HG02870 (cell line): ENCODE results near the gene GARIN5A.
"Not testable (repeated sequence)": the region's sequence is repeated elsewhere in the genome, so short reads cannot be mapped to it uniquely, and the experiment has no call there.

Experiments used
- ATAC-seq: cut with Tn5 transposase; IDR thresholded peaks from one replicate; pipeline ENCODE4 v1.9.1; 2021; ENCODE audit warnings: mild to moderate bottlenecking, moderate library complexity; ENCODE audit not compliant: unreplicated experiment

GARIN5A gene

GRCh38 chr19:50465986-50466705, 10.5 kb downstream of the GARIN5A start:
- no peak for ATAC-seq

GRCh38 chr19:50465000-50465399, 11.6 kb downstream of the GARIN5A start:
- no peak for ATAC-seq

- no peak for ATAC-seq
Observed at GRCh38 chr19:50464348-50464747, 12.3 kb downstream of the GARIN5A start.

- ATAC-seq: no peak
Observed at GRCh38 chr19:50462970-50463369, 13.7 kb downstream of the GARIN5A start.

- no peak for ATAC-seq
Observed at GRCh38 chr19:50461066-50461875, 15.4 kb downstream of the GARIN5A start.

- ATAC-seq: no peak
Observed at GRCh38 chr19:50460161-50460765, 16.4 kb downstream of the GARIN5A start.

- ATAC-seq: no peak
Observed at GRCh38 chr19:50459638-50460037, 17.0 kb downstream of the GARIN5A start.

- no peak for ATAC-seq
Observed at GRCh38 chr19:50459067-50459456, 17.6 kb downstream of the GARIN5A start.

GRCh38 chr19:50458396-50459066, 18.1 kb downstream of the GARIN5A start:
- no peak for ATAC-seq

GRCh38 chr19:50457300-50457699, 19.3 kb downstream of the GARIN5A start:
- no peak for ATAC-seq

GRCh38 chr19:50455992-50456391, 20.7 kb downstream of the GARIN5A start:
- ATAC-seq: no peak

GRCh38 chr19:50453243-50453642, 23.4 kb downstream of the GARIN5A start:
- no peak for ATAC-seq

- no peak for ATAC-seq
Observed at GRCh38 chr19:50451223-50451534, 25.5 kb downstream of the GARIN5A start.

GRCh38 chr19:50450369-50451222, 26.1 kb downstream of the GARIN5A start:
- ATAC-seq: no peak

GRCh38 chr19:50449236-50449899, 27.3 kb downstream of the GARIN5A start:
- no peak for ATAC-seq

- ATAC-seq: no peak
Observed at GRCh38 chr19:50447750-50448149, 28.9 kb downstream of the GARIN5A start.

- ATAC-seq: no peak
Observed at GRCh38 chr19:50447053-50447452, 29.6 kb downstream of the GARIN5A start.

GRCh38 chr19:50444059-50444458, 32.6 kb downstream of the GARIN5A start:
- ATAC-seq: no peak

GRCh38 chr19:50439130-50439529, 37.5 kb downstream of the GARIN5A start:
- not testable (repeated sequence) for ATAC-seq

- ATAC-seq: no peak
Observed at GRCh38 chr19:50437862-50438449, 38.7 kb downstream of the GARIN5A start.
